ENCODE data around the gene FNIP2.

FNIP2 gene

GRCh38 chr4:158858410-158859199 is 89.8 kb downstream of the FNIP2 start:
- no peak for TF ChIP-seq CTCF (IDR thresholded peaks at IDR 0.05; ENCODE audit: control insufficient read depth, extremely low read depth, insufficient read depth)
- no peak overlapping the region for H3K4me3 ChIP-seq (ENCODE audit: low read depth, low read length)
- peak; percentile 70 for DNase-seq (ENCODE audit: low read depth)

GRCh38 chr4:158859661-158860060 is 90.8 kb downstream of the FNIP2 start:
- DNase-seq (ENCODE audit: low read depth): no peak
- H3K4me3 ChIP-seq (ENCODE audit: low read depth, low read length): no peak overlapping the region
- no peak for TF ChIP-seq CTCF (IDR thresholded peaks at IDR 0.05; ENCODE audit: control insufficient read depth, extremely low read depth, insufficient read depth)

GRCh38 chr4:158860856-158861255 is 92.0 kb downstream of the FNIP2 start:
- H3K4me3 ChIP-seq (ENCODE audit: low read depth, low read length): peak overlapping the region; percentile 12; the same call in 1 of the 2 replicates
- DNase-seq (ENCODE audit: low read depth): peak; percentile 73
- TF ChIP-seq CTCF (IDR thresholded peaks at IDR 0.05; ENCODE audit: control insufficient read depth, extremely low read depth, insufficient read depth): no peak

- H3K4me3 ChIP-seq (ENCODE audit: low read depth, low read length): no peak overlapping the region
- DNase-seq (ENCODE audit: low read depth): peak; percentile 77
- no peak for TF ChIP-seq CTCF (IDR thresholded peaks at IDR 0.05; ENCODE audit: control insufficient read depth, extremely low read depth, insufficient read depth)
These were observed 92.5 kb downstream of the FNIP2 start for GRCh38 chr4:158861281-158861680.

- DNase-seq (ENCODE audit: low read depth): no peak
- H3K4me3 ChIP-seq (ENCODE audit: low read depth, low read length): no peak overlapping the region
- TF ChIP-seq CTCF (IDR thresholded peaks at IDR 0.05; ENCODE audit: control insufficient read depth, extremely low read depth, insufficient read depth): no peak
These were observed 92.9 kb downstream of the FNIP2 start for GRCh38 chr4:158861766-158862165.

GRCh38 chr4:158863296-158863695 is 94.5 kb downstream of the FNIP2 start:
- no peak overlapping the region for H3K4me3 ChIP-seq (ENCODE audit: low read depth, low read length)
- no peak for DNase-seq (ENCODE audit: low read depth)
- TF ChIP-seq CTCF (IDR thresholded peaks at IDR 0.05; ENCODE audit: control insufficient read depth, extremely low read depth, insufficient read depth): no peak

All from LNCaP clone FGC (cell line).